NOMO-1 (cell line): Measurements from ENCODE around the gene CDON.

Source experiments
- DNase-seq, 2 experiments: peaks; one replicate each; lab custom pipeline; 2025; ENCODE audit not compliant: unreplicated experiment in 2 of 2; lab: John Stamatoyannopoulos, UW

The CDON gene

GRCh38 chr11:126084608-126084912 lies 21.9 kb upstream of the CDON start:
- no peak for DNase-seq

- no peak for DNase-seq
Observed at GRCh38 chr11:126083829-126084607, 21.4 kb upstream of the CDON start.

- no peak for DNase-seq
Observed at GRCh38 chr11:126082251-126083109, 19.8 kb upstream of the CDON start.

GRCh38 chr11:126081915-126082250 lies 19.2 kb upstream of the CDON start:
- DNase-seq = no peak

DNA sequence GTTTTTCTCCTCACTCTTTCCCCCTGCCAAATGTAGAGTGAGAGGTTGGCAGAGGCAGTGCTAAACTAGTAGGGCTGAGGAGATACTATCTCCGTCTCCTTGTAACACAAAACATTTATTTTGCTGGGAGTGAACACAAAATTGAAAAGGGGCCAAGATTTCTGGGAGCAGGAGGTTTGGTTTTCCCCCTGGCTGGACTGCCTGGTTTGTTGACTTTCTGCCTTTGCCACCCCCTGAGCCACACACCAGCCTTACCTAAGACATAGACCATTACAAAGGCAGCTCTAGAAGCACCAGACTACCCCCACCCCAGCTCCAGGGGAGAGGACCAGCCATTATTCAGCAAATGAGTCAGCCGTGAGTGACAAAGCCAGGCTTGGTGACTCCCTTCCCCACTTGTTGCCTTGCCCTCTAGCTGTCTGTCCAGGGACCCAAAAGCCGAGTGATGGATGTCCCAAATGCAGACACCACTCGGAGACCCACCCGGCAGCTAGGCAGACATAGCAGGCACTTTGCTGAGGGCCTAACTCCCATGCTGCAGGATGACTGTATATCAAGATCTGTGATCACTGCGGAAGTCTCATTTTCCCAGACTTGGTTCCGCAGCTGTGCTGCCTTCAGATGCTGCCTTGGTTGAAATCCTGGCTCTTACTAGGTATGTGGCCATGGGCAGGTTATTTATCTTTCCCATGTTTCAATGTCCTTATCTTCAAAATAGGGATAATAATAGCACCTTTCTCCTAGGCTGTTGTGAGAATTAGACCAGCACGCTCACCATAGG lies 17.7 kb upstream of the CDON start:
- no peak for DNase-seq

- no peak for DNase-seq
Observed at GRCh38 chr11:126079621-126080124, 17.0 kb upstream of the CDON start.

DNA sequence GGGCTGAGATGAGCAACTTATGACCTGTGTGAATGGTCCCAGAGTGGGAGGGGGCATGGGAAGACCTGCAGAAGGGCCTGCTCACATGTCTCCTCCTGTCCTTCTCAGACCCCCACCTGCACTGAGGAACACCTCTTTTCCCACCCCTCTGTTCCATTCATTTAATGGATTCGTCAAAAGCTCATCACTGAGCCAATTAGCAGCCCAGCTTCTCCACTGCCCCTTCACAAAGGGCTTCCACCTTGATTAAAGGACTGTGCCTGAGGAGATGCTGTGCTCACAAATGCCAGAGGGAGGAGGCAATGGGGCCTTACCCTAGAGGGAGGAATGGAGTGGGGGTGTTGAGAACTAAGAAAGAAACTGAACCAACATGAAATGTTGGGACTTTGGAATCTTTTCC lies 14.0 kb upstream of the CDON start:
- DNase-seq = no peak

- DNase-seq = no peak
Observed at GRCh38 chr11:126072801-126073594, 10.3 kb upstream of the CDON start.

DNA sequence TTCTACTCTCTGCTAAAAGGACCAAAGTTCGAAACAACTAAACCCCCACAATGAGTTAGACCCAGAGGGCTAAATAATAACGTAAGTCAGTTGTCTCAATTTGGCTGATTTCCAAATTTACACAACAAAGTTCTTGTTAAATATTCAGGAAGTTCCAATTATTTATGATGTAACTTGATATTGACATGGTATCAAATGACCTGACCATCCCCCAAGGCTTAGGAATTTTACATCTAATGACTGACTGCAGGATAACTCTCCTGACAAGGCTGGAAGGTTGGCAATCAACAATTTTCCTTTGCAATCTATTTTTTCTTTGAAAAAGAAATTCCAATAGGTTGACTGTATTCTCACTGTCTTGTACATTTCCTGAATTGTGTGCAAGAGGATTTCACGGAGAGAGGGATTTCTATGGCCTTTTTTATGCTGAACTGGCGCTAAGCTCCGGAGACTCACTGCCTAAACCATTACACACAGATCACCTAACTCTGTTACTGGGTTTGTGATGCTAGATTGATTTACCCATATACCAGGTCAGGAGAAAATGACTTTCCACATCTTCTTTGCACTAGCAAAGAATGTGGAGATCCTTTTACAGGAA lies 9.6 kb upstream of the CDON start:
- no peak for DNase-seq

GRCh38 chr11:126063507-126063852 lies 814 bp upstream of the CDON start:
- DNase-seq = no peak

DNA sequence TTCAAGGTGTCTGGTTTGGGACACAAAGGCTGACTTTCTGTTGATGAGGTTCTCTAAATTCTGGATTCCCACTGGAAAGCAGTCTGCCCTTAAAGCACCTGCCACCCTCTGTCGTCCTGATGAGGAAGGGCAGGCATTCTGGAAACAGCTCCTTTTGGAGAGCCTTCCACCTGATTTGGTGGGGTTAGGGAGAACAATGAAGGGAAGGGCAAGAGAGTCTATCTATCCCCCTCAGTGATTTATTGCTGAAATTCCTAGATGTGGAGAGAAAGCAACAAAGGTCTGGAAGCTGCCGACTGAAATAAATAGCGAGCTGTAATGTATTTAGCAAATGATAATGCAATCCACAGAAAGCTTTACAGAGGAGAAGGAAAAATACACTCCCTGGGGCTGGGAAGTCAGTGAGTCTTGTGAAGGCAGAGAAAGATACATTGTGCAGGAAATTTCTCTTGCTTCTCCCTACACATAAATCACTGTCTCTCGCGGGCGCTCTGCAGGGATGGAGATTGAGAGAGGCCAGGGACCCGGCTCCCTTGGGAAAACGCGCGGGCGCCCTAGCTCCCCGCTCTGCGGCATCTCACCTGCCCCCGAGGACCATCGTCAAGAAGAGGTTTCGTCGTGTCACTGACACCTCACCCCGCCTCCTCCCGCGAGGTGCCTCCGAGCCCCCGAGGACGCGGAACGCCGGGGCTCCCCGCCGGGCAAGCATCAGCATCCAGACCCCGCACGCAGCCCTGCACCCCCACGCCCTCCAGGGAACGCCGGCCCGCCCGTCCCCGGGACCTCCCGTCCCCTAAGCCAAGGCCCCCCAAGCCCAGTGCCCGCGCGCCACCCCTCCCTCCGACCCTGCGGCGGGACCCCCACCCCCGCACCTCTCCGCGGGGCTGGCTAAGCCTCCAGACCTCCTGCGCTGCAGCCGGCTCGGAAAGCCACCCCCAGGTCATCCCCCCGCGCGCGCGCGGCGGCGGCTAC lies 673 bp downstream of the CDON start:
- no peak for DNase-seq

DNA sequence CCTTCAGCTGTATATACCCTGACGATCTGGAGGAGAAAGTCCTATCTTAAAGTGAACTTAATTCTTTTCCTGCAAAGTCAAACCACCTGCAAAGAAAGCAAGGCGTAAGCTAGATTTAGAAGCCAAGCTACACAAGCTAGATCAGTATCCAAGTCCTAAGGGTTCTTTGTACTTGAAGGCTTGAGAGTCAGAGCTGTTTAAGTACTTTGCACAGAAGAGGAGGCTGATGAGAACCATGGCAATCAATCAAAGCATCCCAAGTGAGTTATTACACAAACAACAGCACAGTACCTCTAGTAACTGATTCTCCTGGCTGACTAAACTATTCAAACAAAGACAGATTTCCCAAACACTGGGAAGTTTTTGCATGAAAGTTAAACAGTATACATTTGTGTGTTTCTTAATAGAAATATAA lies 1.9 kb downstream of the CDON start:
- DNase-seq = no peak

- DNase-seq = no peak
Observed at GRCh38 chr11:126059238-126059781, 3.4 kb downstream of the CDON start.

DNA sequence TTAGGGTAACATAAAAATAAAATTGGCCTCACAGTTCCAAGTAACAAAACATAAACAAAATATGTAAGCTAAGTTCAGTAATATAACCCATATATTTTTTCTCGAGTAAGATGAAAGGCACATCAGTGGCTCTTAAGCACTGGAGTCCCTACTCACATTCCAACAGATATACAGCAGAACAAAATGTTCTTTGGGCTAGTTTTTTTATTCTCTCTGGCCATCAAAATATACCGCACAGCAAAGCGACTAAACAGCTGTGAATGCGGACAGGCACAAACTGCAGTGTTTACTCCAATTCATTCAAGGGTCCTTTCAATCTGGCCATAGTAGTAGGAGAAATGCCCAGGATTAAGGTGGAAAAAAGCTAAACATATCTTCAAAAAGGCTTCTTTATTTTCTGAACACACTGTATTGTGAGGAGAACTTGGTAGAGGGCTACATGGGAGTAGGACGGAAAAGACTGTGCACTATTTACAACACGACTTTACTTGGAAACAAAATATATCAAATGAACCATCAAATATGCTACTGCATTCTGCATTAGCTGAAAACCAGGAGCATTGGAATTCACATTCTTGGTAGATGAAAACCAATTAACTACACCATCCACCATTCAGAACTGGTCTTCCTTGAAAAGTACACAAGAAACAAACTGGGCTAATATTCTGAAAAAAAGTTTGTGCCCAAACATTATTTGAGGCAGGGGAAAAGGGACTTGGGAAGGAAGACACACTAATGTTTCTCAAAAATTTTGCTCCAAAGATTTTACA lies 4.4 kb downstream of the CDON start:
- no peak for DNase-seq

DNA sequence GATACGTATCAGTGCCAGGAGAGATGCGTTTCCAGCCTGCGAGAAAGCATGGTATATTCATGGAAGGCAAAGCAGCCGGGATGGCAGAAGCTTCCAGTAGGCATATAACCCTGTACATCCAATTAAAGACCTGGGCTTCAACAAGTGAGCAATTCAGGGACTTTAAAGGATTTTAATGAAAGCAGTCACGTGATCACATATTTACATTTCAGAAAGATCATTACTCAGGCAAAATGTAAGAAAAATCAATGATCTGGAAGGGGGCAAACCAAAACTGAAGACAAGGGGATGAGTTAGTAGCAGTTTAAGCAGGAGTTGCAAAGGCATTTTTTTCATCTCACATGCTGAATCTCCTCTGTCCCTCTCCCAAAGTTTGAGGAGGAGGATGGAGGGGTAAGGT lies 7.8 kb downstream of the CDON start:
- no peak for DNase-seq

DNA sequence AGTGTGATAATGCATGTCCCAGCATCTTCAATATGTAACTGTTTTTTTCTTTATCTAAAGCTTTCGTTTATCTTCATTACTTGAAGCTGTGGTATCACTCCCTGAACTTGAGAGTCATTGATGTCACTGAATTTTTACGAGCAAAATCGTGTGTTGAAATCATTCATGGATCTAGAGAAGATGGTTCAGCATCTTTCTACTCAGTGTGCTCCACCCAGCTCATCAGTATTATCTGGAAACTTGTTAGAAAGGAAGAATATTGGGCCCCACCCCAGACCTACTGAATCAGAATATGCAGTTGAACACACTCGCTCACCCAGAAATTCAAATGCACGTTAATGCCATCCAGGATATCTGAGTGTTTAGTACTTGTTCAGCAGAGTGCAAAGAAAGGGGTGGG lies 8.3 kb downstream of the CDON start:
- DNase-seq = no peak

DNA sequence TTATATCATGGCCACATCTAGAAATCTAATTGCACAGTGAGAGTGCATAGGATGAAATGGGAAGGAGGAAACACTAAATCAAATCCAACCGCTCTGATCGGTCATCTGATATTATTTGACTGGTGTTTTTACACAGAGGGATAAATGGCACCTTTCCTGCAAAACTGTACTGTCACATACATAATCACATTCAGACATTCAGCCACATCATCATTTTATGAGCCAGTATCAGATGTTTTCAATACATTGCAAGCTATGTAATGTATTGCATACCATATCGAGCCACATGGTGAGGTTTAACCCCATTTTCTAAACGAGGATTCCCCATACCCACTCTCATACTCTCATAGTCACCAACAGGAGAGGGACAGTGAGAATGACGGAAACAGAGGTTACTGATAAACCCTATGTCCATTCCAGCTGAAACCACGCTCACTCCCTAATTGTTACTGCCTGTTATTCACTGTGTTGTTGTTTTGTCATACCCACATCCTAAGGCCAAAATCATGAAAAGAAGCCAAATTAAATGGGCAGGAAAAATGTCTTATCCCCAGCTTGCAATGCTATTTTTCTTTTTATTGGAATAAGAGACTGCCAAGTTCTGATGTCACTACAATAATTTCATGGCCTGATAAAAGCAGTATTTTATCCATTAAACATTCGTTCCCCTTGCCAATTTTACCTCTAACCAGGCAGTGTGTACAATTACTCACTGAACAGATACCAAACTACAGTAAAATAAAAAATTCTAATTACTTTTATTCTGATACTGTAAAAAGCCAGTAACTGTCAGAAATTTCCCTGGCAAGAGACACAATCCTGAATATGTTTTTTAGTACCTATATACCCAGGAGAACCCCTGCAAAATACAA lies 9.0 kb downstream of the CDON start:
- DNase-seq = no peak
